Liver (tissue), 3 donors: ENCODE results near the gene FANCE.

Experiments
- HNF4A ChIP-seq, 2 donors: conservative IDR thresholded peaks; 2 replicates each; pipeline ENCODE4 v1.6.1; 2016; ENCODE audit warnings: antibody characterized with exemption in 2 of 2, mild to moderate bottlenecking in 2 of 2
- RXRA ChIP-seq, 2 donors: IDR thresholded peaks; 2 replicates each; pipeline ENCODE4 v1.6.1; 2017 to 2018; ENCODE audit warnings: antibody characterized with exemption in 2 of 2, mild to moderate bottlenecking in 1 of 2
- TAF1 ChIP-seq: conservative IDR thresholded peaks from 2 replicates; pipeline ENCODE4 v1.6.1; 2016; ENCODE audit warnings: antibody characterized with exemption, mild to moderate bottlenecking
- TF ChIP-seq, protein P1 (sequence below): fragments of 150-350 bp; IDR thresholded peaks from 2 replicates; pipeline ENCODE4 v1.5.1; 2017; ENCODE audit warnings: improper control_type of control experiment, low read depth, low read length; ENCODE audit not compliant: missing input control
- TF ChIP-seq, protein P2 (sequence below): IDR thresholded peaks from 2 replicates; pipeline ENCODE4 v1.6.1; 2016; ENCODE audit warnings: antibody characterized with exemption
- donor health status: healthy.
- donor health status: healthy.

- TF ChIP-seq, protein P1, sequence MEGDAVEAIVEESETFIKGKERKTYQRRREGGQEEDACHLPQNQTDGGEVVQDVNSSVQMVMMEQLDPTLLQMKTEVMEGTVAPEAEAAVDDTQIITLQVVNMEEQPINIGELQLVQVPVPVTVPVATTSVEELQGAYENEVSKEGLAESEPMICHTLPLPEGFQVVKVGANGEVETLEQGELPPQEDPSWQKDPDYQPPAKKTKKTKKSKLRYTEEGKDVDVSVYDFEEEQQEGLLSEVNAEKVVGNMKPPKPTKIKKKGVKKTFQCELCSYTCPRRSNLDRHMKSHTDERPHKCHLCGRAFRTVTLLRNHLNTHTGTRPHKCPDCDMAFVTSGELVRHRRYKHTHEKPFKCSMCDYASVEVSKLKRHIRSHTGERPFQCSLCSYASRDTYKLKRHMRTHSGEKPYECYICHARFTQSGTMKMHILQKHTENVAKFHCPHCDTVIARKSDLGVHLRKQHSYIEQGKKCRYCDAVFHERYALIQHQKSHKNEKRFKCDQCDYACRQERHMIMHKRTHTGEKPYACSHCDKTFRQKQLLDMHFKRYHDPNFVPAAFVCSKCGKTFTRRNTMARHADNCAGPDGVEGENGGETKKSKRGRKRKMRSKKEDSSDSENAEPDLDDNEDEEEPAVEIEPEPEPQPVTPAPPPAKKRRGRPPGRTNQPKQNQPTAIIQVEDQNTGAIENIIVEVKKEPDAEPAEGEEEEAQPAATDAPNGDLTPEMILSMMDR = no peak
- TF ChIP-seq TAF1 = no peak
- no peak for TF ChIP-seq HNF4A (conservative IDR thresholded peaks at IDR 0.05)
- no peak for TF ChIP-seq RXRA (IDR thresholded peaks at IDR 0.05)
- TF ChIP-seq, protein P2, sequence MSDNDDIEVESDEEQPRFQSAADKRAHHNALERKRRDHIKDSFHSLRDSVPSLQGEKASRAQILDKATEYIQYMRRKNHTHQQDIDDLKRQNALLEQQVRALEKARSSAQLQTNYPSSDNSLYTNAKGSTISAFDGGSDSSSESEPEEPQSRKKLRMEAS = no peak
Observed at GRCh38 chr6:35443341-35444030, 8.7 kb upstream of the FANCE start.
